ENCODE data around the gene COQ10B.

- TF ChIP-seq CTCF (IDR thresholded peaks at IDR 0.05): no peak
- no peak for TF ChIP-seq POLR2A (IDR thresholded peaks at IDR 0.05)
These were observed 604 bp downstream of the COQ10B start for GRCh38 chr2:197453914-197454398.
